ENCODE data around the gene MT1B. TPM values are rescaled to one million over a fixed set of nuclear protein-coding genes. Genes with fewer than 3 reads are reported as not detected.

Gene MT1B
- total and polyA plus RNA-seq, 11 donors = not detected

DNA sequence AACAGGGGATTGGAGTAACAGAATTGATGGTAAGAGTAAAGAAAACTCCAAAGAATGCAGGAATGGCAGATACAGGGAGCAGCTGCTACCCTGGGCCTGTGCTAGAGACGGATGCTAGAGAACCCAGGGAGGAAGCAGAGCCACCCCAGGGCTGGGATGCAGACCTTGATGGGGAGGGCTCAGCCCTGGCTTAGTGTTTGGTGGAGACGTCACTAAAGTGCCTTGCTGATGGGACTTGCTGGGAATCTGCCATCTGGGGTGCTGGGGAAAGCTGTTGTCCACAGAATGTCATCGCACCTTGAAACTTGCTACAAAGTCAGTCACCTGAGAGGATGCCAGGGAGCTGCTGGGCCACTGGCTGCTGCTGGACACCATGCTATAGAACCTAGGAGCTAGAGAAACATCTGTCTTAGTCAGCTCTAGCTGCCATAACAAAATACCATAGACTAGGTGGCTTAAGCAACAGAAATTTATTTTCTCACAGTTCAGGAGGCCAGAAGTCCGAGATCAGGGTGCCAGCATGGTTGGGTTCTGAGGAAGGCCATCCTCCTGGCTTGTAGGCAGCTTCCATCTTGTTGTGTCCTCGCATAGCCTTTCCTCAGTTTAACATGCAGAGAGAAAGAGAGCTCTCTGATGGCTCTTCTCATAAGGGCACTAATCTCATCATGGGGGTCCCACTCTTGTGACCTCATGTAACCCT lies 45.9 kb downstream of the MT1B start:
- WGBS, 4 donors = 85 to 93% (median 91%) methylated on average over 4 to 5 of the region's 5 CpGs
- Histone ChIP-seq H3K27me3 (no peaks in the 10 kb centered on the region), H3K4me3 (no peak overlapping the region), H3K36me3 (no peaks in the 10 kb centered on the region), H3K4me1 (peaks cover 0 to 7% (median 1%) of the 10 kb centered on the region in 12 donors), H3K27ac (no peak overlapping the region), H3K9me3 (peaks cover 0 to 7% (median 0%) of the 10 kb centered on the region in 12 donors)
- TF ChIP-seq POLR2A (IDR thresholded peaks at IDR 0.05) (no peak), CTCF (IDR thresholded peaks at IDR 0.05) (no peak)
- ATAC-seq (no peak), DNase-seq (no peak)
- intact Hi-C loops (cut with DNase I) = loop anchor here in 1 of 10 donors (5.0 kb wide), 1 partner anchor 95 kb away; no protein-coding TSS in a partner anchor

GRCh38 chr16:56700195-56700594 lies 48.5 kb downstream of the MT1B start:
- intact Hi-C loops (cut with DNase I) = loop anchor here (2.0 to 5.0 kb wide), 8 partner anchors 17 to 188 kb away; partner anchors contain the start of genes MT1G (in 1 of the 10), MT1H (in 1 of the 10), MT1X (in 1 of the 10) and MT2A (in 1 of the 10)
- Histone ChIP-seq H3K9me3 (peaks cover 0 to 7% (median 0%) of the 10 kb centered on the region in 12 donors), H3K27me3 (no peaks in the 10 kb centered on the region), H3K27ac (no peak overlapping the region), H3K4me1 (peaks cover 0 to 7% (median 1%) of the 10 kb centered on the region in 12 donors), H3K36me3 (no peaks in the 10 kb centered on the region), H3K4me3 (no peak overlapping the region)
- ATAC-seq (no peak), DNase-seq (no peak)
- WGBS, 4 donors = 15 to 97% (median 36%) methylated on average over 1 of the region's 1 CpG
- TF ChIP-seq CTCF (IDR thresholded peaks at IDR 0.05) = no peak
- no peak for TF ChIP-seq POLR2A (IDR thresholded peaks at IDR 0.05)

DNA sequence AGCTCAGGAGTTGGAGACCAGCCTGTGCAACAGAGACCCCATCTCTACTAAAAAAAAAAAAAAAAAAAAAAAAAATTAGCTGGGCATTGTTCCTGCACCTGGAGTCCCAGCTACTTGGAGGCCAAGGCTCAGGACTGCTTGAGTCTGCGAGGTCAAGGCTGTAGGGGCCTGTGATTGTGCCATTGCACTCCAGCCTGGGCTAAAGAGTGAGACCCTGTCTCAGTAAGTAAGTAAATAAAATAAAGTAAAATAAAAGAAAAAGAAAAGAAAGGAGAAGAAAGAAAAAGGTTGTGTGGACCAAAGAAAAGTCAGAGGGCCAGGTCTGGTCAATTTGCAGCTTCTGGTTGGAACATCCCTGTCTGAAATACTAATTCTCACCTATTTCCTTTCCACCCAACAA lies 48.9 kb downstream of the MT1B start:
- Histone ChIP-seq H3K36me3 (no peaks in the 10 kb centered on the region), H3K4me1 (peaks cover 0 to 7% (median 1%) of the 10 kb centered on the region in 12 donors), H3K9me3 (peaks cover 0 to 7% (median 0%) of the 10 kb centered on the region in 12 donors), H3K4me3 (no peak overlapping the region), H3K27ac (no peak overlapping the region), H3K27me3 (no peaks in the 10 kb centered on the region)
- 93 to 97% (median 96%) methylated on average over 1 of the region's 1 CpG for WGBS, 4 donors
- intact Hi-C loops (cut with DNase I) = loop anchor here (2.0 to 5.0 kb wide), 8 partner anchors 18 to 188 kb away; partner anchors contain the start of genes MT1G (in 1 of the 10), MT1H (in 1 of the 10), MT1X (in 1 of the 10) and MT2A (in 1 of the 10)
- DNase-seq (no peak), ATAC-seq (no peak)
- no peak for TF ChIP-seq POLR2A (IDR thresholded peaks at IDR 0.05)

DNA sequence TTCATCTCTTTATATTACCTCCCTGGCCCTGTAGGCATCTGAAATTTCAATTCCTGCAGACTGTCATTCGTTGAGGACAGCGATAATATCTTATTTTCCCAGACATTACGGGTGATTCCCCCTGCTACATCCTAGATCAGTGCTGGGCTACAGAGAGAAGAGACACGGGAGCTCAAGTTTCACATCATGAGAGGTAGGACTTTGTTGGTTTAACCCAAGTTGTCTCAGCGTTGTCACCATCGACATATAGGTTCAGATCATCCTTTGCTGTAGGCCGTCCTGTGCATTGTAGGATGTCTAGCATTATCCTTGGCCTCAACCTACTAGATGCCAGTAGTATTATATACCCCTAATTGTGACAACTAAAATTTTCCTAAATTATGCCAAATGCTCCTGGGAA lies 49.8 kb downstream of the MT1B start:
- no peak for ATAC-seq
- no peaks in the 10 kb centered on the region for H3K36me3 ChIP-seq
- H3K4me1 ChIP-seq = peaks cover 0 to 7% (median 1%) of the 10 kb centered on the region in 12 donors
- peaks cover 0 to 7% (median 0%) of the 10 kb centered on the region in 12 donors for H3K9me3 ChIP-seq
- no peaks in the 10 kb centered on the region for H3K27me3 ChIP-seq
- no peak overlapping the region for H3K27ac ChIP-seq
- no peak overlapping the region for H3K4me3 ChIP-seq
- no peak for DNase-seq
- TF ChIP-seq POLR2A (IDR thresholded peaks at IDR 0.05) (no peak), CTCF (IDR thresholded peaks at IDR 0.05) (no peak)
- 83 to 92% (median 88%) methylated on average over 7 of the region's 7 CpGs for WGBS, 4 donors
- intact Hi-C loops (cut with DNase I) = loop anchor here (2.0 to 5.0 kb wide), 8 partner anchors 19 to 189 kb away; partner anchors contain the start of genes MT1G (in 1 of the 10), MT1H (in 1 of the 10), MT1X (in 1 of the 10) and MT2A (in 1 of the 10)

Other genes with a start within 250 kb of the MT1B start
- 100 to 1,000 TPM in 2 of 9 donors, 10 to 100 TPM in 7; 57.1 to 146 (median 84.8) TPM for gene AMFR, start 226.3 kb upstream of the MT1B start, total RNA-seq
- gene AMFR, start 226.3 kb upstream of the MT1B start, polyA plus RNA-seq = 10 to 100 TPM; 26.4 to 97.4 TPM
- 10 to 100 TPM; 35.2 to 74.3 (median 65.9) TPM for gene NUDT21, start 200.6 kb upstream of the MT1B start, total RNA-seq
- gene NUDT21, start 200.6 kb upstream of the MT1B start, polyA plus RNA-seq = 10 to 100 TPM; 10.9 to 53.8 TPM
- 10 to 100 TPM; 20.8 to 39.1 (median 31.9) TPM for gene OGFOD1, start 200.3 kb upstream of the MT1B start, total RNA-seq
- 10 to 100 TPM; 11.4 to 37.6 TPM for gene OGFOD1, start 200.3 kb upstream of the MT1B start, polyA plus RNA-seq
- gene BBS2, start 131.9 kb upstream of the MT1B start, total RNA-seq = 10 to 100 TPM; 31.2 to 76.2 (median 49.4) TPM
- 10 to 100 TPM; 12.2 to 24.6 TPM for gene BBS2, start 131.9 kb upstream of the MT1B start, polyA plus RNA-seq
- gene MT4, start 86.8 kb upstream of the MT1B start, total RNA-seq = not detected
- not detected for gene MT4, start 86.8 kb upstream of the MT1B start, polyA plus RNA-seq
- gene MT3, start 62.4 kb upstream of the MT1B start, total RNA-seq = 1 to 10 TPM in 8 of 9 donors, not detected in 1; 1.3 to 6.9 (median 3.7) TPM
- 10 to 100 TPM in 1 of 2 donors, 1 to 10 TPM in 1; 2.3 to 20.0 TPM for gene MT3, start 62.4 kb upstream of the MT1B start, polyA plus RNA-seq
- gene MT2A, start 43.3 kb upstream of the MT1B start, total RNA-seq = 100 to 1,000 TPM in 6 of 9 donors, 10 to 100 TPM in 3; 44.3 to 318 (median 125) TPM
- 100 to 1,000 TPM; 105 to 299 TPM for gene MT2A, start 43.3 kb upstream of the MT1B start, polyA plus RNA-seq
- 100 to 1,000 TPM in 5 of 9 donors, 10 to 100 TPM in 4; 64.8 to 192 (median 103) TPM for gene MT1E, start 26.1 kb upstream of the MT1B start, total RNA-seq
- 100 to 1,000 TPM in 1 of 2 donors, 10 to 100 TPM in 1; 33.3 to 172 TPM for gene MT1E, start 26.1 kb upstream of the MT1B start, polyA plus RNA-seq
- gene MT1M, start 19.2 kb upstream of the MT1B start, total RNA-seq = 10 to 100 TPM in 1 of 9 donors, 1 to 10 TPM in 6, under 1 TPM in 2; 0.61 to 16.2 (median 2.2) TPM
- 10 to 100 TPM in 1 of 2 donors, 1 to 10 TPM in 1; 7.4 to 11.2 TPM for gene MT1M, start 19.2 kb upstream of the MT1B start, polyA plus RNA-seq
- 10 to 100 TPM in 2 of 9 donors, 1 to 10 TPM in 6, under 1 TPM in 1; 0.92 to 30.1 (median 3.3) TPM for gene MT1A, start 13.2 kb upstream of the MT1B start, total RNA-seq
- gene MT1A, start 13.2 kb upstream of the MT1B start, polyA plus RNA-seq = 10 to 100 TPM in 1 of 2 donors, 1 to 10 TPM in 1; 8.4 to 43.3 TPM
- 1 to 10 TPM in 7 of 9 donors, not detected in 2; 1.3 to 8.1 (median 3.3) TPM for gene MT1F, start 6.1 kb downstream of the MT1B start, total RNA-seq
- gene MT1F, start 6.1 kb downstream of the MT1B start, polyA plus RNA-seq = 1 to 10 TPM; 1.3 to 1.4 TPM
- 10 to 100 TPM in 1 of 9 donors, 1 to 10 TPM in 2, not detected in 6; 1.4 to 19.1 (median 6.0) TPM for gene MT1G, start 16.2 kb downstream of the MT1B start, total RNA-seq
- gene MT1G, start 16.2 kb downstream of the MT1B start, polyA plus RNA-seq = 1 to 10 TPM in 1 of 2 donors, not detected in 1; 7.2 TPM
- 1 to 10 TPM in 2 of 9 donors, not detected in 7; 2.2 to 3.1 TPM for gene MT1H, start 17.9 kb downstream of the MT1B start, total RNA-seq
- not detected for gene MT1H, start 17.9 kb downstream of the MT1B start, polyA plus RNA-seq
- gene MT1X, start 30.6 kb downstream of the MT1B start, total RNA-seq = 100 to 1,000 TPM in 4 of 9 donors, 10 to 100 TPM in 5; 20.6 to 918 (median 77.7) TPM
- gene MT1X, start 30.6 kb downstream of the MT1B start, polyA plus RNA-seq = 100 to 1,000 TPM; 144 to 145 TPM
- 10 to 100 TPM; 21.8 to 49.0 (median 27.8) TPM for gene NUP93, start 78.2 kb downstream of the MT1B start, total RNA-seq
- 10 to 100 TPM; 23.7 to 28.5 TPM for gene NUP93, start 78.2 kb downstream of the MT1B start, polyA plus RNA-seq
- under 1 TPM in 1 of 9 donors, not detected in 8; 0.08 TPM for gene SLC12A3, start 213.3 kb downstream of the MT1B start, total RNA-seq
- not detected for gene SLC12A3, start 213.3 kb downstream of the MT1B start, polyA plus RNA-seq

Measured in heart left ventricle (tissue), 16 donors.